Trophoblast cell (in vitro differentiated cells and primary cell): ENCODE results near the gene FKBP7.

Experiments
- DNase-seq, 2 donors: peaks; one replicate each; pipeline ENCODE4 v3.0.0-alpha.2; 2016
- H2AFZ ChIP-seq: 2 replicates; pipeline ENCODE4 v1.6.1; 2013; ENCODE audit warnings: low read length, moderate library complexity, mild to moderate bottlenecking; ENCODE audit not compliant: insufficient read depth, poor library complexity
- H2AK5ac ChIP-seq: 2 replicates; pipeline ENCODE4 v1.6.1; 2013; ENCODE audit warnings: mild to moderate bottlenecking, low read length
- H2BK120ac ChIP-seq: 2 replicates; pipeline ENCODE4 v1.6.1; 2013; ENCODE audit warnings: low read length, mild to moderate bottlenecking, moderate library complexity; ENCODE audit not compliant: insufficient read depth, poor library complexity
- H2BK12ac ChIP-seq: 2 replicates; pipeline ENCODE4 v1.6.1; 2013; ENCODE audit warnings: mild to moderate bottlenecking, low read length, moderate library complexity
- H2BK5ac ChIP-seq: 2 replicates; pipeline ENCODE4 v1.6.1; 2013; ENCODE audit warnings: low read length, low read depth, moderate library complexity, mild to moderate bottlenecking; ENCODE audit not compliant: poor library complexity
- H3K14ac ChIP-seq: 2 replicates; pipeline ENCODE4 v1.6.1; 2013; ENCODE audit warnings: mild to moderate bottlenecking, low read length
- H3K18ac ChIP-seq: 2 replicates; pipeline ENCODE4 v1.6.1; 2013; ENCODE audit warnings: mild to moderate bottlenecking, low read length
- H3K23ac ChIP-seq: 2 replicates; pipeline ENCODE4 v1.6.1; 2013; ENCODE audit warnings: low read length
- H3K27ac ChIP-seq: 2 replicates; pipeline ENCODE4 v1.5.1; 2013; ENCODE audit warnings: low read depth, mild to moderate bottlenecking, inconsistent platforms, low read length, moderate library complexity
- H3K27me3 ChIP-seq: 2 replicates; pipeline ENCODE4 v1.6.1; 2013; ENCODE audit warnings: inconsistent platforms, mild to moderate bottlenecking, low read length, moderate library complexity; ENCODE audit not compliant: insufficient read depth
- H3K36me3 ChIP-seq, 2 experiments: 1 replicate in 1 of 2; 2 replicates in 1 of 2; pipeline ENCODE4 v1.6.1; 2013; ENCODE audit warnings: low read length in 2 of 2, mild to moderate bottlenecking in 2 of 2, moderate library complexity in 1 of 2; ENCODE audit not compliant: insufficient read depth in 2 of 2, control insufficient read depth in 1 of 2
- H3K4ac ChIP-seq: 2 replicates; pipeline ENCODE4 v1.6.1; 2013; ENCODE audit warnings: low read depth, mild to moderate bottlenecking, low read length, moderate library complexity
- H3K4me1 ChIP-seq, 2 experiments: 1 replicate in 1 of 2; 2 replicates in 1 of 2; pipeline ENCODE4 v1.6.1; 2013; ENCODE audit warnings: low read length in 2 of 2, mild to moderate bottlenecking in 2 of 2, moderate library complexity in 1 of 2; ENCODE audit not compliant: insufficient read depth in 2 of 2, control insufficient read depth in 1 of 2
- H3K4me2 ChIP-seq: 2 replicates; pipeline ENCODE4 v1.6.1; 2013; ENCODE audit warnings: inconsistent platforms, mild to moderate bottlenecking, low read length, moderate library complexity
- H3K4me3 ChIP-seq: 2 replicates; pipeline ENCODE4 v1.5.1; 2013; ENCODE audit warnings: mild to moderate bottlenecking, low read depth, low read length, inconsistent platforms
- H3K79me1 ChIP-seq: one replicate; pipeline ENCODE4 v1.6.1; 2013; ENCODE audit warnings: low read length
- H3K79me2 ChIP-seq: 2 replicates; pipeline ENCODE4 v1.6.1; 2013; ENCODE audit warnings: low read length, mild to moderate bottlenecking; ENCODE audit not compliant: control insufficient read depth, insufficient read depth, poor library complexity
- H3K9ac ChIP-seq: 2 replicates; pipeline ENCODE4 v1.6.1; 2013; ENCODE audit warnings: mild to moderate bottlenecking, low read length
- H3K9me3 ChIP-seq: 2 replicates; pipeline ENCODE4 v1.6.1; 2013; ENCODE audit warnings: low read depth, mild to moderate bottlenecking, control low read depth, inconsistent platforms, low read length; ENCODE audit not compliant: insufficient read depth
- H4K12ac ChIP-seq: 2 replicates; pipeline ENCODE4 v1.6.1; 2013; ENCODE audit warnings: low read depth, mild to moderate bottlenecking, low read length, moderate library complexity
- H4K8ac ChIP-seq: 2 replicates; pipeline ENCODE4 v1.6.1; 2013; ENCODE audit warnings: low read depth, mild to moderate bottlenecking, low read length, moderate library complexity
- H4K91ac ChIP-seq: one replicate; pipeline ENCODE4 v1.6.1; 2013; ENCODE audit warnings: low read depth, mild to moderate bottlenecking, low read length, moderate library complexity
- WGBS: extraction: QIAGEN DNeasy Blood & Tissue Kit; methylation state at CpG from one replicate; pipeline ENCODE4 v1.1.7; 2013; ENCODE audit warnings: missing lambda C conversion rate; ENCODE audit not compliant: insufficient read length, insufficient coverage; ENCODE audit errors: extremely low coverage; 5-methylcytosine and 5-hydroxymethylcytosine counted together

Gene FKBP7

GRCh38 chr2:178417916-178418315, 60.5 kb downstream of the FKBP7 start:
- no peak overlapping the region for H2BK12ac ChIP-seq
- no peaks in the 10 kb centered on the region for H3K36me3 ChIP-seq
- no peak overlapping the region for H3K4ac ChIP-seq
- H2BK5ac ChIP-seq = no peak overlapping the region
- H3K9ac ChIP-seq = no peak overlapping the region
- no peaks in the 10 kb centered on the region for H3K9me3 ChIP-seq
- H2AK5ac ChIP-seq = no peak overlapping the region
- no peak overlapping the region for H3K27ac ChIP-seq
- no peak overlapping the region for H4K91ac ChIP-seq
- no peak overlapping the region for H2BK120ac ChIP-seq
- H2AFZ ChIP-seq = no peak overlapping the region
- H3K14ac ChIP-seq = no peak overlapping the region
- no peak overlapping the region for H3K4me2 ChIP-seq
- H3K4me1 ChIP-seq = no peaks in the 10 kb centered on the region
- no peak overlapping the region for H4K12ac ChIP-seq
- peaks cover 4% of the 10 kb centered on the region for H3K79me2 ChIP-seq
- WGBS = no CpG with 5 or more reads among the region's 3 CpGs
- no peaks in the 10 kb centered on the region for H3K27me3 ChIP-seq
- no peak overlapping the region for H3K18ac ChIP-seq
- no peak overlapping the region for H4K8ac ChIP-seq
- H3K79me1 ChIP-seq = peaks cover 7% of the 10 kb centered on the region
- no peak overlapping the region for H3K23ac ChIP-seq
- no peak overlapping the region for H3K4me3 ChIP-seq
- no peak for DNase-seq

GRCh38 chr2:178415979-178416378, 62.4 kb downstream of the FKBP7 start:
- Histone ChIP-seq H3K4me1 (no peaks in the 10 kb centered on the region), H2BK5ac (no peak overlapping the region), H3K36me3 (no peaks in the 10 kb centered on the region), H2AK5ac (no peak overlapping the region), H3K27me3 (no peaks in the 10 kb centered on the region), H3K23ac (no peak overlapping the region), H4K12ac (no peak overlapping the region), H2AFZ (no peak overlapping the region), H3K79me2 (peaks cover 4% of the 10 kb centered on the region), H3K4ac (no peak overlapping the region), H3K4me3 (no peak overlapping the region), H3K9me3 (no peaks in the 10 kb centered on the region), H2BK120ac (no peak overlapping the region), H3K18ac (no peak overlapping the region), H4K91ac (no peak overlapping the region), H3K27ac (no peak overlapping the region), H3K4me2 (no peak overlapping the region), H3K79me1 (peaks cover 7% of the 10 kb centered on the region), H4K8ac (no peak overlapping the region), H3K14ac (no peak overlapping the region), H2BK12ac (no peak overlapping the region), H3K9ac (no peak overlapping the region)
- DNase-seq = no peak

- Histone ChIP-seq H3K9me3 (no peaks in the 10 kb centered on the region), H2BK5ac (no peak overlapping the region), H4K91ac (no peak overlapping the region), H3K79me1 (peaks cover 7% of the 10 kb centered on the region), H2BK12ac (no peak overlapping the region), H3K9ac (no peak overlapping the region), H4K12ac (no peak overlapping the region), H4K8ac (no peak overlapping the region), H2AK5ac (no peak overlapping the region), H3K4me1 (no peaks in the 10 kb centered on the region), H3K4me3 (no peak overlapping the region), H2AFZ (no peak overlapping the region), H3K18ac (no peak overlapping the region), H3K27me3 (no peaks in the 10 kb centered on the region), H3K27ac (no peak overlapping the region), H3K14ac (no peak overlapping the region), H3K4ac (no peak overlapping the region), H3K36me3 (no peaks in the 10 kb centered on the region), H3K79me2 (peaks cover 4% of the 10 kb centered on the region), H3K23ac (no peak overlapping the region), H3K4me2 (peak overlapping the region; percentile 79), H2BK120ac (no peak overlapping the region)
- peak; percentile 91 to 96 for DNase-seq
- no CpG with 5 or more reads among the region's 21 CpGs for WGBS
These were observed 63.8 kb downstream of the FKBP7 start for GRCh38 chr2:178414266-178415247.
